ENCODE results near the gene OR7G3. TPM values are rescaled to one million over a fixed set of nuclear protein-coding genes. Genes with fewer than 3 reads are reported as not detected.

OR7G3 gene
- not detected in 2 replicates for total RNA-seq

GRCh38 chr19:9126900-9127405 lies at the start of gene OR7G3:
Gene OR7G3 (minus strand): TSS chr19:9126950. CDS start chr19:9126950, 0 bp downstream.

GRCh38 chr19:9140159-9140874 lies 13.6 kb upstream of the OR7G3 start, which contains the start of gene ZNF317:
Gene ZNF317 (plus strand): TSS chr19:9140397. CDS start chr19:9156017, 15,620 bp downstream.

GRCh38 chr19:9115307-9115813 lies 11.4 kb downstream of the OR7G3 start, which contains the start of gene OR7G1:
Gene OR7G1 (minus strand): TSS chr19:9115763. CDS start chr19:9115763, 0 bp downstream.

GRCh38 chr19:9107375-9107774 lies 19.4 kb downstream of the OR7G3 start, which contains the start of gene OR7G2:
Gene OR7G2 (minus strand): TSS chr19:9107475. CDS start chr19:9103243, 4,232 bp downstream.

GRCh38 chr19:9086761-9087160 lies 40.0 kb downstream of the OR7G3 start, which contains the start of gene OR1M1:
Gene OR1M1 (plus strand): TSS chr19:9087061. CDS start chr19:9093245, 6,184 bp downstream.

Other genes with a start within 250 kb of the OR7G3 start
- not detected in 2 replicates for gene MUC16, start 116.5 kb downstream of the OR7G3 start, total RNA-seq
- not detected in 2 replicates for gene OR1M1, start 39.9 kb downstream of the OR7G3 start, total RNA-seq
- not detected in 2 replicates for gene OR7G2, start 19.5 kb downstream of the OR7G3 start, total RNA-seq
- not detected in 2 replicates for gene OR7G1, start 11.2 kb downstream of the OR7G3 start, total RNA-seq
- gene ZNF317, start 13.4 kb upstream of the OR7G3 start, total RNA-seq = 9.9 and 12.2 TPM in 2 replicates
- not detected in 2 replicates for gene OR7D2, start 52.0 kb upstream of the OR7G3 start, total RNA-seq
- not detected in 2 replicates for gene OR7D4, start 92.6 kb upstream of the OR7G3 start, total RNA-seq
- not detected in 2 replicates for gene OR7E24, start 124.0 kb upstream of the OR7G3 start, total RNA-seq
- gene ZNF699, start 182.9 kb upstream of the OR7G3 start, total RNA-seq = 6.1 and 6.9 TPM in 2 replicates
- gene ZNF559, start 197.2 kb upstream of the OR7G3 start, total RNA-seq = 14.2 and 14.4 TPM in 2 replicates
- gene ZNF177, start 236.1 kb upstream of the OR7G3 start, total RNA-seq = 0.76 and 0.86 TPM in 2 replicates